ENCODE measurements around the gene ANKRD42. TPM values are rescaled to one million over a fixed set of nuclear protein-coding genes. Genes with fewer than 3 reads are reported as not detected.

The ANKRD42 gene
- total RNA-seq, 1 donor from 2014 or later, result 2.2 TPM

DNA sequence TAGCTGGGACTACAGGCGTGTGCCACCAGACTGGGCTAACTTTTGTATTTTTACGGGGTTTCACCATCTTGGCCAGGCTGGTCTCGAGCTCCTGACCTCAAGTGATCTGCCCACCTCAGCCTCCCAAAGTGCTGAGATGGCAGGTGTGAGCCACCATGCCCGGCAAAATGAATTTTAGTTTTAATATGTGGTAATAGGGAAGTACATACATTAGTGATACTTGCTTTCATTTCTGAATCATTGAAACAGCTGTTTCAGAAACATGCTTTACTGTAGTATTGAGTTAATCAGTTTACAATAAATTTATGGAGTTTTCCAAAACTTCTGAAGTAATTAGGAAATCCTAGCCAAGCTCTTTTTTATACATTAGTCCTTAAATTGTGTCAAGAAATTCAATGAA is 21.0 kb upstream of the ANKRD42 start:
- H3K36me3 Mint-ChIP-seq (ENCODE audit: unreplicated experiment), result peaks cover 7% of the 10 kb centered on the region
- no peaks in the 10 kb centered on the region for H3K27me3 Mint-ChIP-seq (ENCODE audit: unreplicated experiment)
- no peak overlapping the region for H3K27ac Mint-ChIP-seq (ENCODE audit: unreplicated experiment)
- H3K4me1 Mint-ChIP-seq (ENCODE audit: low read depth, unreplicated experiment), result peaks cover 7% of the 10 kb centered on the region
- no peak for DNase-seq
- no peak overlapping the region for H3K4me3 Mint-ChIP-seq (ENCODE audit: unreplicated experiment)
- peaks cover 3% of the 10 kb centered on the region for H3K9me3 Mint-ChIP-seq (ENCODE audit: unreplicated experiment)
- TF ChIP-seq, protein P1, sequence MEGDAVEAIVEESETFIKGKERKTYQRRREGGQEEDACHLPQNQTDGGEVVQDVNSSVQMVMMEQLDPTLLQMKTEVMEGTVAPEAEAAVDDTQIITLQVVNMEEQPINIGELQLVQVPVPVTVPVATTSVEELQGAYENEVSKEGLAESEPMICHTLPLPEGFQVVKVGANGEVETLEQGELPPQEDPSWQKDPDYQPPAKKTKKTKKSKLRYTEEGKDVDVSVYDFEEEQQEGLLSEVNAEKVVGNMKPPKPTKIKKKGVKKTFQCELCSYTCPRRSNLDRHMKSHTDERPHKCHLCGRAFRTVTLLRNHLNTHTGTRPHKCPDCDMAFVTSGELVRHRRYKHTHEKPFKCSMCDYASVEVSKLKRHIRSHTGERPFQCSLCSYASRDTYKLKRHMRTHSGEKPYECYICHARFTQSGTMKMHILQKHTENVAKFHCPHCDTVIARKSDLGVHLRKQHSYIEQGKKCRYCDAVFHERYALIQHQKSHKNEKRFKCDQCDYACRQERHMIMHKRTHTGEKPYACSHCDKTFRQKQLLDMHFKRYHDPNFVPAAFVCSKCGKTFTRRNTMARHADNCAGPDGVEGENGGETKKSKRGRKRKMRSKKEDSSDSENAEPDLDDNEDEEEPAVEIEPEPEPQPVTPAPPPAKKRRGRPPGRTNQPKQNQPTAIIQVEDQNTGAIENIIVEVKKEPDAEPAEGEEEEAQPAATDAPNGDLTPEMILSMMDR (IDR thresholded peaks at IDR 0.05; ENCODE audit: partially characterized antibody, unreplicated experiment), result no peak

DNA sequence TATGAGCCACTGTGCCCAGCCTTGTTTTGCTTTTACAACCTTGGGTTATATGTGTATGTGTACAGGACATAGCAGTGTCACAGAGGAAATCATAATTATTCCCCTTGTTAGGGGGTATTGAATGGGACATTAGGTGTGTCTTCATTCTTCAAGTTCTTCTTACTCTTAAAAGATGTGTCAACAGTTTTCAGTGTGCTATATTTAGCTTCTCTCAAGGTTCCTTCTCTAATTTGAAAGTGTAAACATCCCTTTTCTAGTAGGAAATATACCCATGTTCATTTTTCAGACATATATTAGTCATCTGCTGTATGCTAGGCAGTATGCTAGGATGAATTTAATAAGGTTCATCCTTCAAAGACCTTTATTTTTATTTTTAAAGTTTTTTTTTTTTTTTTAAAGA is 19.5 kb upstream of the ANKRD42 start:
- no peaks in the 10 kb centered on the region for H3K36me3 Mint-ChIP-seq (ENCODE audit: unreplicated experiment)
- H3K4me1 Mint-ChIP-seq (ENCODE audit: low read depth, unreplicated experiment), result peaks cover 7% of the 10 kb centered on the region
- no peaks in the 10 kb centered on the region for H3K27me3 Mint-ChIP-seq (ENCODE audit: unreplicated experiment)
- DNase-seq, result no peak
- H3K27ac Mint-ChIP-seq (ENCODE audit: unreplicated experiment), result no peak overlapping the region
- no peak overlapping the region for H3K4me3 Mint-ChIP-seq (ENCODE audit: unreplicated experiment)
- H3K9me3 Mint-ChIP-seq (ENCODE audit: unreplicated experiment), result peaks cover 2% of the 10 kb centered on the region
- TF ChIP-seq, protein P1 (IDR thresholded peaks at IDR 0.05; ENCODE audit: partially characterized antibody, unreplicated experiment), result no peak

DNA sequence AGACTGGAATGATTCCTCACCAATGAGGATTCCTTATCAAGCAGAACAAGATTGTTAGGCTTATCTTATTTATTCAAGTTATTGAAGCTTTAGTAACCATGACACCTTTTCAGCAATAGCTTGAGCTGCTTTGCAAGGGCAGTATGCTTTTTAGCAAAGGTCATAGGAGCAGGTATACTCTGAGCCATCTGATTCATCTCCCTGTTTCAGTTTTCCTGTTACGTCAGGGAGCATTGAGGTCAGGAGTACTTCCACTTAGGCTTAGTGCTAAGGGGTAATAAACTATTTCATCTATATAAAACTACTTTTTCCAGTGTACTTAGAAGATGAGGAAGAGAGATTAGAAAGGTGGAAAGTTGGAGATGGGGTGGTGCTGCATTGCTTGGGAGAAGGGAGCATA is 17.7 kb upstream of the ANKRD42 start:
- no peak for DNase-seq
- Mint-ChIP-seq H3K27me3 (ENCODE audit: unreplicated experiment) (no peaks in the 10 kb centered on the region), H3K4me1 (ENCODE audit: low read depth, unreplicated experiment) (peaks cover 4% of the 10 kb centered on the region), H3K36me3 (ENCODE audit: unreplicated experiment) (no peaks in the 10 kb centered on the region), H3K27ac (ENCODE audit: unreplicated experiment) (no peak overlapping the region), H3K9me3 (ENCODE audit: unreplicated experiment) (peaks cover 2% of the 10 kb centered on the region), H3K4me3 (ENCODE audit: unreplicated experiment) (no peak overlapping the region)
- TF ChIP-seq, protein P1 (IDR thresholded peaks at IDR 0.05; ENCODE audit: partially characterized antibody, unreplicated experiment), result no peak

DNA sequence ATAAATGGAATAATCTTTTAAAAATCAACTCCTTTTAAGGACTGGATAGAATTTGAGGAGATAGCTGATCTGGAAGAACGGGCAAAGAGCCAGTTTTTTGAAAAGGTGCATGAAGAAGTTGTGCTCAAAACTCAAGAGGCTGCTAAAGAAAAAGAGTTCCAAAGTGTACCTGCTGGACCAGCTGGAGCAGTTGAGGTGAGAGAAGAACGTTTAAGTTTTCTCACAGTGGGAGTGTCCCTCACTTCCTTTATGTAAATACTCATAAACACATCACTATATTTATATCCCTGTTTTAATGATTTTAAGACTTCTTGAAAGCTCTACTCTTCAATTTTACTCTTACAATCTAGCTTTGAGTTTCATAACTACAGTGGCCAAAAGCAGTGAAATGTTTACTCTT is 11.7 kb upstream of the ANKRD42 start:
- H3K27ac Mint-ChIP-seq (ENCODE audit: unreplicated experiment), result no peak overlapping the region
- TF ChIP-seq, protein P1 (IDR thresholded peaks at IDR 0.05; ENCODE audit: partially characterized antibody, unreplicated experiment), result no peak
- no peaks in the 10 kb centered on the region for H3K9me3 Mint-ChIP-seq (ENCODE audit: unreplicated experiment)
- H3K4me1 Mint-ChIP-seq (ENCODE audit: low read depth, unreplicated experiment), result no peaks in the 10 kb centered on the region
- H3K4me3 Mint-ChIP-seq (ENCODE audit: unreplicated experiment), result no peak overlapping the region
- DNase-seq, result no peak
- H3K27me3 Mint-ChIP-seq (ENCODE audit: unreplicated experiment), result no peaks in the 10 kb centered on the region
- H3K36me3 Mint-ChIP-seq (ENCODE audit: unreplicated experiment), result no peaks in the 10 kb centered on the region

DNA sequence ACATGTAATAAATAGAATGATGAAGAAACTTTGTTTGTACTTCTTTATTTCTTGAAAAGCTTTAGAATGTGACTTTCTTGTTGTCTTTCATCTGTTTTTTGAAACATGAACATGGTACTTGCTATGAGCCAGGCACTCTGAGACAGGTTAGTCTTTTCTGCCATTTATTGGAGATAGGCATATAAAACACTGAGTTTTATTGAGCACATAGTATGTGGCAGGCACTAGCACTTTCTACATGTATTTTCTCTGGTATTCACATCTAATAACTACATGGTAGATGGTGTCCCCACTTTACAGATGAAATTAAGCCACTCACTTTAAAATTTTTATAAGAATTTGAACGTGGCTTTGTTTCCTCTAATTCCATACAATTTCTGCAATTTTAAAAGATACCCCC is 7.7 kb upstream of the ANKRD42 start:
- Mint-ChIP-seq H3K4me3 (ENCODE audit: unreplicated experiment) (no peak overlapping the region), H3K27me3 (ENCODE audit: unreplicated experiment) (peaks cover 4% of the 10 kb centered on the region), H3K9me3 (ENCODE audit: unreplicated experiment) (no peaks in the 10 kb centered on the region), H3K4me1 (ENCODE audit: low read depth, unreplicated experiment) (no peaks in the 10 kb centered on the region), H3K36me3 (ENCODE audit: unreplicated experiment) (no peaks in the 10 kb centered on the region), H3K27ac (ENCODE audit: unreplicated experiment) (no peak overlapping the region)
- no peak for DNase-seq
- TF ChIP-seq, protein P1 (IDR thresholded peaks at IDR 0.05; ENCODE audit: partially characterized antibody, unreplicated experiment), result no peak

Measured in glutamatergic neuron (in vitro differentiated cells).